Activated CD4-positive, alpha-beta memory T cell treated with anti-CD3 and anti-CD28 coated beads, Interleukin-2, amount 10 ng/mL, durations not matched to agents 7 days and 5 days (primary cell): Measurements from ENCODE around the gene SRPRB. TPM values are rescaled to one million over a fixed set of nuclear protein-coding genes. Genes with fewer than 3 reads are reported as not detected.
A peak's percentile ranks its signal among the peaks of the same experiment; 100 is the strongest.

ENCODE experiments used
- CTCF ChIA-PET: fragments of 350-600 bp; sonication (Branson Sonifier 250); formaldehyde crosslinking; loops from one replicate; lab custom pipeline; 2021; ENCODE audit warnings: antibody characterized with exemption, inconsistent platforms; lab: Charles Lee
- POLR2A ChIA-PET: fragments of 350-600 bp; sonication (Branson Sonifier 250); formaldehyde crosslinking; loops from one replicate; lab custom pipeline; 2021; ENCODE audit warnings: antibody characterized with exemption; lab: Charles Lee
- DNase-seq: peaks from one replicate; pipeline ENCODE4 v3.0.0-alpha.2; 2020
- H3K27ac Mint-ChIP-seq: one replicate; pipeline ENCODE4 v1.8.0; 2021; ENCODE audit warnings: mild to moderate bottlenecking, mixed read lengths
- H3K27me3 Mint-ChIP-seq: one replicate; pipeline ENCODE4 v1.8.0; 2021; ENCODE audit warnings: mixed read lengths
- H3K36me3 Mint-ChIP-seq: one replicate; pipeline ENCODE4 v1.8.0; 2021; ENCODE audit warnings: low read depth, mixed read lengths
- H3K4me1 Mint-ChIP-seq: one replicate; pipeline ENCODE4 v1.8.0; 2021; ENCODE audit warnings: mixed read lengths
- H3K4me3 Mint-ChIP-seq: one replicate; pipeline ENCODE4 v1.8.0; 2021; ENCODE audit warnings: mild to moderate bottlenecking, mixed read lengths
- H3K9me3 Mint-ChIP-seq: one replicate; pipeline ENCODE4 v1.8.0; 2021; ENCODE audit warnings: mixed read lengths
- total RNA-seq, 2 experiments: library from RNA; stranded (reverse); gene quantifications; one replicate each; pipeline ENCODE4 v1.2.3, GENCODE V29; 2021

The SRPRB gene
- total RNA-seq, 2 experiments from 2014 or later, result 44.5 to 46.8 TPM

- Mint-ChIP-seq H3K27ac (no peak overlapping the region), H3K9me3 (peaks cover 16% of the 10 kb centered on the region), H3K4me1 (no peaks in the 10 kb centered on the region), H3K4me3 (no peak overlapping the region), H3K36me3 (peaks cover 5% of the 10 kb centered on the region), H3K27me3 (peaks cover 5% of the 10 kb centered on the region)
- POLR2A ChIA-PET, result no interaction called here
- no peak for DNase-seq
- CTCF ChIA-PET, result no interaction called here
Measured at GRCh38 chr3:133788024-133788423, 17.6 kb upstream of the SRPRB start.

DNA sequence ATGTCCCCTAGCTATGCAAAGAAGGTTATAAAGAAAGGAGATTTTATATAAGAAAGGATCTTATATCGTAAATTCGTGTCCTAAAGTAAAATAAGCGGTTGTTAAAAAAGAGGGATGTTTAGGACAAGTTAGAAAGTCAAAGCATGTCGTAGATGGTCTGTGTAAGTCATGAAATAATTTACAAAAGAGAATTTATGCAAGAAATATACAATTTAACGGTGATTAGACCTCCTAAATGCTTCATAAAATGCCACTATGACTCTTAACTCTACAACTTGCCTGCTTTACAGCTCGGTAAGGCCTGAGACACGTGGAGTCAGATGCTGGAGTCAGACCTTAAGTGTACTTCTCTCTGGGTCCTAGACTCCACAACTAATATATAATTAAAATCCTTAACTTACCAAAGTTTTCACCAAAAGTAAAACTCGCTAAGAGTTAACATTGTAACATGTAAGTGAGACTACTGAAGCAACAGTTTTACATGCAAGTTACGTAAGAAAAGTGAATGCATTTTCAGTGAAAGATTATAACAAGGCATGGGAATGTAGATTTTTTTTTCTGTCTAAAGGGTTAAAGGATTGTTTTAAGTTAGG, 13.3 kb upstream of the SRPRB start:
- no peaks in the 10 kb centered on the region for H3K4me1 Mint-ChIP-seq
- peaks cover 5% of the 10 kb centered on the region for H3K36me3 Mint-ChIP-seq
- H3K9me3 Mint-ChIP-seq, result peaks cover 19% of the 10 kb centered on the region
- CTCF ChIA-PET, result no interaction called here
- peaks cover 5% of the 10 kb centered on the region for H3K27me3 Mint-ChIP-seq
- H3K27ac Mint-ChIP-seq, result no peak overlapping the region
- POLR2A ChIA-PET, result no interaction called here
- H3K4me3 Mint-ChIP-seq, result no peak overlapping the region
- DNase-seq, result no peak

- Mint-ChIP-seq H3K4me3 (no peak overlapping the region), H3K27me3 (peaks cover 15% of the 10 kb centered on the region), H3K9me3 (peaks cover 7% of the 10 kb centered on the region), H3K27ac (no peak overlapping the region), H3K36me3 (peaks cover 3% of the 10 kb centered on the region), H3K4me1 (no peaks in the 10 kb centered on the region)
- ChIA-PET POLR2A (no interaction called here), CTCF (no interaction called here)
- DNase-seq, result no peak
Measured at GRCh38 chr3:133797396-133798105, 8.1 kb upstream of the SRPRB start.

- Mint-ChIP-seq H3K9me3 (peaks cover 2% of the 10 kb centered on the region), H3K27me3 (peaks cover 15% of the 10 kb centered on the region), H3K27ac (no peak overlapping the region), H3K4me3 (no peak overlapping the region), H3K36me3 (no peaks in the 10 kb centered on the region), H3K4me1 (peaks cover under 1% of the 10 kb centered on the region)
- CTCF ChIA-PET, result interaction anchor here (1.1 kb wide), 1 partner anchor 18 kb away, joined by 3 read pairs; no protein-coding TSS in a partner anchor
- POLR2A ChIA-PET, result no interaction called here
- no peak for DNase-seq
Measured at GRCh38 chr3:133799794-133800585, 5.6 kb upstream of the SRPRB start.

DNA sequence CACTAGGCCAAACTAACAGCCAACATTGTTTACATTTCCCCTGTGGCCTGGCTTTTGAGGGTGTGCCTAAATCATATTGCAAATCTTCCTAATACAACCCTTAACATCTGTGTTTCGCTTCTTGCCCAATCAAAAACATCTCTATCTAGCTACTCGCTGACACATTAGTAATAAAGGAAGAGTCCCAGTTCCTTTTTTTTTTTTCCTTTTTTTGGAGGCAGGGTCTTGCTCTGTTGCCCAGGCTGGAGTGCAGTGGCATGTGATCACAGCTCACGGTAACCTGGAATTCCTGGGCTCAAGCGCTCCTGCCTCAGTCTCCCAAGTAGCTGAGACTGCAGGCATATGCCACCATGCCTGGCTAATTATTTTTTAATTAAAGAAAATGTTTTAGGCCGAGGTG, 2.1 kb upstream of the SRPRB start:
- no peak for DNase-seq
- peaks cover 28% of the 10 kb centered on the region for H3K4me1 Mint-ChIP-seq
- ChIA-PET POLR2A (no interaction called here), CTCF (interaction anchor here (0.9 kb wide), 1 partner anchor 14 kb away, joined by 6 read pairs; no protein-coding TSS in a partner anchor)
- H3K27ac Mint-ChIP-seq, result no peak overlapping the region
- H3K27me3 Mint-ChIP-seq, result peaks cover 7% of the 10 kb centered on the region
- no peak overlapping the region for H3K4me3 Mint-ChIP-seq
- peaks cover 15% of the 10 kb centered on the region for H3K36me3 Mint-ChIP-seq
- H3K9me3 Mint-ChIP-seq, result no peaks in the 10 kb centered on the region

DNA sequence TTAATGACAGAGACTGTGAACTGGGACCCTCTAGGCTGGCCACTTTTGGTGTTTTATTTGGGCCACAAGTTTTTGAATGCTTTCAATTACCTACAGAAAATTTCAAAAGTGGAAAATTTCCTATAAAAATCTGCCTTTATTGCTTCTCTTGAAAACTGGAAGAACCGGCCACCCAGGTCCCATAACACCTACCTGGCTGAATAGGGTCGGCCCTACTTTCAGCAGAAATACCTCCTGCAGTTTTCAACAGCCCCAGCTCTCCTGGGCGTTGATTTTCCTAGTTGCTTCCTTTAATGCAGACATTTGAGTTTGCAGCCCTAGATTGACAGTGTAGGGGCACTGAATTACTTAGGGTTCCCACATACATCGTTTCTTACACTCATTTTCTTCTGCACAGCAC, 719 bp upstream of the SRPRB start:
- H3K4me1 Mint-ChIP-seq, result peaks cover 29% of the 10 kb centered on the region
- H3K27me3 Mint-ChIP-seq, result peaks cover 5% of the 10 kb centered on the region
- H3K27ac Mint-ChIP-seq, result peak overlapping the region; percentile 89
- H3K4me3 Mint-ChIP-seq, result peak overlapping the region; percentile 98
- ChIA-PET POLR2A (interaction anchor here (2.7 kb wide), 1 partner anchor 143 kb away, joined by 14 read pairs; the partner anchor contains the start of gene TOPBP1), CTCF (interaction anchor here (0.7 to 1.6 kb wide), 2 partner anchors 13 to 1074 kb away, joined by 3 to 8 read pairs; no protein-coding TSS in a partner anchor)
- peaks cover 22% of the 10 kb centered on the region for H3K36me3 Mint-ChIP-seq
- no peak for DNase-seq
- H3K9me3 Mint-ChIP-seq, result no peaks in the 10 kb centered on the region

- peak overlapping the region; percentile 89 for H3K27ac Mint-ChIP-seq
- H3K4me1 Mint-ChIP-seq, result peaks cover 32% of the 10 kb centered on the region
- no peak for DNase-seq
- H3K36me3 Mint-ChIP-seq, result peaks cover 26% of the 10 kb centered on the region
- H3K4me3 Mint-ChIP-seq, result peak overlapping the region; percentile 98
- CTCF ChIA-PET, result interaction anchor here (1.6 kb wide), 1 partner anchor 13 kb away, joined by 8 read pairs; no protein-coding TSS in a partner anchor
- H3K9me3 Mint-ChIP-seq, result no peaks in the 10 kb centered on the region
- POLR2A ChIA-PET, result interaction anchor here (2.7 kb wide), 1 partner anchor 143 kb away, joined by 14 read pairs; the partner anchor contains the start of gene TOPBP1
- H3K27me3 Mint-ChIP-seq, result peaks cover 3% of the 10 kb centered on the region
Measured at GRCh38 chr3:133805384-133805701, 272 bp upstream of the SRPRB start.

DNA sequence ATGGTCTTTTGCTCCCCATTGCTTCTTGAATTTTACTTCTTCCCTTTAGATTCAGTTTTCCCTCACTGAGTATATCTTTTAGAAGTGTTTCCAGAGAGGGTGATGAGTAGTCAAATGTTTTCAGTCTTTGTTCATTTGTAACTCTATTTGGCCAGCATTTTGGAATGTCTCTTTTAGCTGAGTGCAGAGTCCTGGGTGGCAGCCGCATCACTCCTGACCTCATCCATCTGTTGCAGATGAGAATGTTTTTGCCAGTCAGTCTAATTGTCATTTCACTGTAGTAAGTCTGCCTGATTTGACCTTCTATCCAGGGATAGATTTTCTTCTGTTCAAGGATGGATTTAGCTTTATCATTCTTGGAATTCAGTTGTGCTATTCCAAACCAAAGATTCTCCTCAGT, 7.3 kb downstream of the SRPRB start:
- H3K4me3 Mint-ChIP-seq, result no peak overlapping the region
- H3K36me3 Mint-ChIP-seq, result peaks cover 53% of the 10 kb centered on the region
- H3K9me3 Mint-ChIP-seq, result no peaks in the 10 kb centered on the region
- H3K27ac Mint-ChIP-seq, result no peak overlapping the region
- POLR2A ChIA-PET, result no interaction called here
- DNase-seq, result no peak
- no peaks in the 10 kb centered on the region for H3K27me3 Mint-ChIP-seq
- CTCF ChIA-PET, result no interaction called here
- peaks cover 19% of the 10 kb centered on the region for H3K4me1 Mint-ChIP-seq

DNA sequence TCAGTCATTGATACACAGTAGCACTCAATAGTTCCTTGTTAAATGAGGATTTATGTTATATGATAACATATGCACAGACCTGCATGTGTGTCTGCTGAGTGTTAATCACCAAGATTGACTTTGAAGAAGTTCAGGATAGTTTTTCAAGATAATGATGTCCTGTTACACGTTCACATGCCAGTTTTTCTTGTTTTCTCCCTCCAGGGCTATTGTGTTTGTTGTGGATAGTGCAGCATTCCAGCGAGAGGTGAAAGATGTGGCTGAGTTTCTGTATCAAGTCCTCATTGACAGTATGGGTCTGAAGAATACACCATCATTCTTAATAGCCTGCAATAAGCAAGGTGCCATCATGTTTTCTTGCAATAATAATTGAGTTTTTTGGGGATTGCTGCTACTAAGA, 9.8 kb downstream of the SRPRB start:
- no peak for DNase-seq
- POLR2A ChIA-PET, result no interaction called here
- peaks cover 9% of the 10 kb centered on the region for H3K4me1 Mint-ChIP-seq
- H3K9me3 Mint-ChIP-seq, result no peaks in the 10 kb centered on the region
- CTCF ChIA-PET, result no interaction called here
- H3K4me3 Mint-ChIP-seq, result no peak overlapping the region
- peaks cover 54% of the 10 kb centered on the region for H3K36me3 Mint-ChIP-seq
- H3K27me3 Mint-ChIP-seq, result no peaks in the 10 kb centered on the region
- H3K27ac Mint-ChIP-seq, result no peak overlapping the region

GRCh38 chr3:133820129-133820528, 14.5 kb downstream of the SRPRB start:
- CTCF ChIA-PET, result interaction anchor here (0.6 to 1.5 kb wide), 3 partner anchors 108 to 1371 kb away, joined by 3 read pairs; no protein-coding TSS in a partner anchor

DNA sequence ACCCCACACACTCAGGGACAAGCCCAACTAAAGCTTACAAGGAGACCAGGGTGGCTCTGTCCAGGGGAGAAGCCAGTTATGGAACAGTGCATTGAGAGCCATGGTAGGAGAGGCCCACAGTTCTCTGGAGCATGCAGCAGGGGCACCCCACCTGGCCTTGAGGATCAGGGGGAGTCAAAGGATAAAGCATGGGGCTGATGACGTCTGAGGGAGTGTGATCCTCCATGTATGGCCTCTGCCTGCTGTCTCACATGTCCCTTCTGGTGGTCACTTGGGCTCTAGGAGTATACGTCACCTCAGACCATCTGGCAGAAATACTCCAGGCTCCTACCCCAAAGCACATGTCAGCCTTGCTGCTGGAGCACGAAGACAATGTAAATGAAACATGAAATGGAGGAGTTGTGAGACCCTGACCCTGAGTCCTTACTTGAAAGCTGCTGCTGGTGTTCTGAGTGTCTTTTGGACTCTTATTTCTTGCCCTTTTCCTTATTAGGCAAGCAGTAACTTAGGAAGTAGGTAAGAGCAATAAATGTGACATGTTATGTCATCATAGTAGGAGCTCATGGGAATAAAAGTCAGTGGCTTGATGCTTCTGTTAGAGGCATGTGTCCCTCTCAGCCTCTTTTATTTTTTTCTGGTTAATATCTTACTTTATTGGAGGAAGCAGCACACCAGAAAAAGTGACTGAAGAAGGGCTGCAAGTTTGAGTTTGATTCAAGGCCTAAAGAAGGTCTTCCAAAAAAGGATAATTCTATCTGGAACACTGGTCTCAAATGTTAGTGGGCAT, 15.5 kb downstream of the SRPRB start:
- Mint-ChIP-seq H3K27ac (no peak overlapping the region), H3K9me3 (no peaks in the 10 kb centered on the region), H3K4me3 (no peak overlapping the region), H3K4me1 (no peaks in the 10 kb centered on the region), H3K27me3 (no peaks in the 10 kb centered on the region), H3K36me3 (peaks cover 66% of the 10 kb centered on the region)
- ChIA-PET CTCF (interaction anchor here (1.5 kb wide), 1 partner anchor 108 kb away, joined by 3 read pairs; no protein-coding TSS in a partner anchor), POLR2A (no interaction called here)
- DNase-seq, result no peak

More at GRCh38 chr3:133820129-133820528, 14.5 kb downstream of the SRPRB start:
- POLR2A ChIA-PET, result no interaction called here
- Mint-ChIP-seq H3K4me3 (no peak overlapping the region), H3K27ac (no peak overlapping the region), H3K4me1 (no peaks in the 10 kb centered on the region), H3K9me3 (no peaks in the 10 kb centered on the region), H3K27me3 (no peaks in the 10 kb centered on the region), H3K36me3 (peaks cover 69% of the 10 kb centered on the region)
- DNase-seq, result no peak

- Mint-ChIP-seq H3K36me3 (peaks cover 70% of the 10 kb centered on the region), H3K4me3 (no peak overlapping the region), H3K9me3 (no peaks in the 10 kb centered on the region), H3K27me3 (no peaks in the 10 kb centered on the region), H3K27ac (no peak overlapping the region), H3K4me1 (no peaks in the 10 kb centered on the region)
- ChIA-PET POLR2A (no interaction called here), CTCF (no interaction called here)
- no peak for DNase-seq
Measured at GRCh38 chr3:133821767-133822638, 16.4 kb downstream of the SRPRB start.
